Measurements from ENCODE around the gene SEMA3F.

Gene SEMA3F
- 0 to 0.15 (median 0.14) reads per million in 4 donors for total RNA-seq

GRCh38 chr3:50154840-50155490, at the start of gene SEMA3F:
SEMA3F (plus strand) TSS chr3:50155324; CDS start chr3:50159623, 4,299 bp downstream.
- peak; percentile 50 to 76 (median 54) for DNase-seq

DNA sequence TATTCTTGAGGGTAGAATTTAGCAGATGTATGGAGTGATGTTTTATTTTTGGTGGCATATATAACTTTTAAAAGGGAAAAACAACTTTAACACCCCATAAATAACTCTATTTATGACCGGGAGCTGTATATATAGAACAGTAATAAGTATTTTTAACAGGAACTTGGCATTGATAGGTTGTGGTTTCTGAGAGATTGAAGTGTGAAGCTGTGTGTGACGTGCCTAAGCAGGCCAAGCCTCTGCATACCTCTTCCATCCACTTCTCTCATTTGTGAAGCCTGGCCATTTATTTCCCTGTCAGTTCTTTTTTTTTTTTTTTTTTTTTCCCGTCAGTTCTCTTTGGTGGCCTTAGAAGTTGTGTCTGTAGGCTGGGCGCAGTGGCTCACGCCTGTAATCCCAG, 43.4 kb upstream of the SEMA3F start:
- no peak for DNase-seq

- DNase-seq = no peak
These were observed 42.7 kb upstream of the SEMA3F start for GRCh38 chr3:50112462-50112861.

- no peak for DNase-seq
These were observed 38.0 kb upstream of the SEMA3F start for GRCh38 chr3:50117120-50117519.

DNA sequence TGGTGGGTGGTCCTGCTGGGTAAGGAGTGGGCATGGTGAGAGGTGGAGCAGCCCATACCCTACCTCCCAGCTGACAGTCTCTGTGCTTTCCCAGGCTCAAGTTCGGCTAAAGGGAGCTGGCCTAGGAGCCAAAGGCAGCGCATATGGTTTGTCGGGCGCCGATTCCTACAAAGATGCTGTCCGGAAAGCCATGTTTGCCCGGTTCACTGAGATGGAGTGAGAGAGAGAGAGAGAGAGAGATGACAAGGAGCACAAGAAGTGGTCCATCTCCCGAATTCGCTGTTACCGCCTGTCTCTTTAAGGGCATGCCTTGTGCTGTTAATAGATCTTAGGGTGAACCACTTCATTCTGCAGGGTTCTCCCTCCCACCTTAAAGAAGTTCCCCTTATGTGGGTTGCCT, 36.9 kb upstream of the SEMA3F start:
- DNase-seq = no peak

DNA sequence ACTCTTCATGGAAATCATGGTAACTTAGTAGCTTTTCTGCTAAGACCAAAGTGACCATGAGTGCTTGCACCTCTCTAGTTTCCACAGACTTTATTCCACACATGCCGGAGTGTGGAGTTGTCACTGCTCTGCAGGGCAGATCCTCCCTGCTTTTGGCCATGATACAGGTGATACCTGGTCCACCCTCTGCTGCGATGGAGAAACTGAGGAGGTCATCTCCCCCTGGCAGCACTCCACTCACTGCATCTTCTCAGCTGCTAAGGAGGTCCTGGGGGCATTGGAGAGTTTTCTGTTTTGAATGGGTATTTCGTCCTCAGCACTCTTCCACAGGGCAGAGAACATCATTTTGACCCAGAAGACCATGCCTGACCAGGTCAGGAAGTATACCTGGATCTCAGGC, 35.3 kb upstream of the SEMA3F start:
- no peak for DNase-seq

- DNase-seq = no peak
These were observed 34.6 kb upstream of the SEMA3F start for GRCh38 chr3:50120364-50121071.

- peak; percentile 29 to 64 (median 57) for DNase-seq
These were observed 33.8 kb upstream of the SEMA3F start for GRCh38 chr3:50121072-50122032.

- no peak for DNase-seq
These were observed 33.1 kb upstream of the SEMA3F start for GRCh38 chr3:50122071-50122470.

DNA sequence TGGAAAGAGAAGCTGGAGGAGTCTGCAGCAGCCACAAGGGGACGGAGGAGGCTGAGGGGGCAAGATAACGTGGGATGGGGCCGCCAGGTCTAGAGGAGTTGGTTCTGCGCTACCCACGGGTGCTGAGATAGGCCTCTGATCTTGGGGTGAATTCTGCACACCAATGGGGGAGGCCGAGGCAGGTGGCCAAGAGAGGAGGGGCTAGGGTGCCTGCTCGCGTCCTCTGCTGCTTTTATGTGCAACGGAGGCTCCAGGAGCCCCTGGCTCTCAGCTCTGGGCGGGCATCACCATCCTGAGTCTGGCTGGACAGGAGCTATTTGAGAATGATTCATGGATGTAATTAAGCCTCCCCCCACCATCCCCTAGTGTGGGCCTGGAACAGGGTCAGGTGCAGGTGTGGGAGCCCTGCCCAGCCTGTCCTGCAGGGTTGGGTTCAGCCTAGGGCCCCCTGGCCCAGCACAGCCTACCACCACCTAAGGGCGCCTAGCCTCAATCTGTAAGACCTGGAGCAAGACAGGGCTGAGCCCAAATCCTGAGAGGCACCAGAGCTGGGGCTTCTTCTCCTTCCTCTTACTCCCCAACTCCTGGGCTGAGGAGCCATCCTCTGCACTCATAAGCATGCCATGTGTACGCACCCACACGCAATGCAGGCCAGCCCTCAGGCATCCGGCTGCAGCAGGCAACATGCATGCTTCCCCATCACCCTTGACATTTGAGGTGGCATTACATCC, 32.3 kb upstream of the SEMA3F start:
- DNase-seq = no peak

GRCh38 chr3:50123394-50124051, 31.6 kb upstream of the SEMA3F start:
- no peak for DNase-seq

- DNase-seq = no peak
These were observed 30.9 kb upstream of the SEMA3F start for GRCh38 chr3:50124052-50124799.

DNA sequence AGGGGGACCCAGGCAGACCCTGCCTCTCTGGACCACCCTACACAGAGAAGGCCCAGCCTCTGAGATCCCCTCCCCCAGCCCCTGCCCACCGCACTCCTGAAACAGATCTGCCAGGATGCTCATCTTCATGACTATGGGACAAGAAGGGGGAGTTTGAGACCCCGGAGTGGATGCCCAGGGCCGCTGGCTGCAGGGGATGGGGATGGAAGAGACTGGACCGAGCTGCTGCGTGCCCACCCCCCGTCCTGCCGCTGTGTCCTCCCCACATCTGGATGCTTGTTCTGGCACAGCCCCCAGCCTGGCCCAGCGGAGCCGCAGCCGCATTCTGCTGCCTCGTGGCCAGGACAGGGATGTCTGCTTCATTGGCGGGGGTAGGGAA, 30.3 kb upstream of the SEMA3F start:
- DNase-seq = no peak

- no peak for DNase-seq
These were observed 29.4 kb upstream of the SEMA3F start for GRCh38 chr3:50125541-50126286.

- DNase-seq = no peak
These were observed 28.6 kb upstream of the SEMA3F start for GRCh38 chr3:50126287-50127211.

GRCh38 chr3:50127251-50127691, 27.9 kb upstream of the SEMA3F start:
- no peak for DNase-seq

DNA sequence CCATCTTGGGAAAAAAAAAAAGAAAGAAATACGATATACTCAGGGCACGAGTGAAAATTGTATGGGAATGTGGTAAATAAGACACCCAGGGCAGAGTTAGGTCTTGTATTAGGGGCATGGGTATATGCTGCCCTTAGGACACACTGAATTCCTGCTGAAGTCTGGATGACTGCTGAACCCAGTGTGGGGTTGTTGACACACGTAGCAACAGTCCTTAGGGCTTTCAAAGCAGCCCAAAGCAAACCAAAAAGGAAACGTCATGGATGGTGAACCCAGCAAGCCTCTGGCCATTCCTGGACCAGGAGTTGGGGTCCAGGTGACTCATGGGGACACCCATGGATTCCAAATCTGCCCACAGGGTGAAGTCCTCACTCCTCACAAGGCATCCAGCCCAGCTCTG, 27.1 kb upstream of the SEMA3F start:
- DNase-seq = no peak

DNA sequence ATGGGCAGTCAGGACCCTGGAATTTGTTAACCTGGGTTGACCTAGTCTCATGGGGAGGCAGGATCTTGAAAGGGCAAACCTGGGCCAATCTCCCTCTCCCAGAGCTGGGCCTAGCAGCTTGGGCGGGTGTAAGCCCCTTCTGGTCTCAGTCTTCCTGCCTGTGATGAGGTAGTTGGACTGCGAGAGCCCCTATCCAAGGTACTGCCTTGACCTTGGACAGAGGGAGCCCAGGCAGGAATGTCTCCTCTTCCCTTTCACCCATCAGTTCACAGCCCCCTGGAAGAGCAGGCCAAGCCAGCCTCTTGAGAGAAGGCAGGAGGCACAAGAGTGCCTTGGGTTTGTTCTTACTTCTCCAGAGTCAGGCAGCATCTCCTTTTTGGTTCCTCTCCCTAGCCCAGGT, 24.7 kb upstream of the SEMA3F start:
- no peak for DNase-seq
